H1 (cell line): ENCODE data around the gene ADCK1. TPM values are rescaled to one million over a fixed set of nuclear protein-coding genes. Genes with fewer than 3 reads are reported as not detected.

ENCODE experiments used
- CTCF ChIA-PET: fragments of 300-600 bp; sonication (Branson Sonifier 250); formaldehyde crosslinking; loops from one replicate; lab custom pipeline; 2021; ENCODE audit not compliant: partially characterized antibody; lab: Charles Lee
- POLR2A ChIA-PET: fragments of 300-600 bp; sonication (Branson Sonifier 250); formaldehyde crosslinking; loops from one replicate; lab custom pipeline; 2021; ENCODE audit warnings: inconsistent platforms; ENCODE audit not compliant: partially characterized antibody; lab: Charles Lee
- DNase-seq, 2 experiments: peaks; one replicate each; pipeline versions ENCODE4 v3.0.0 to v3.0.0-alpha.2; 2010 to 2022; ENCODE audit warnings: low spot score in 2 of 2, low read depth in 1 of 2, mixed read lengths in 1 of 2
- FAIRE-seq: peaks from 2 replicates; lab custom pipeline; 2011; peaks lifted over from hg19 to GRCh38; lab: Jason Lieb, UNC
- H2AFZ ChIP-seq: 2 replicates; pipeline ENCODE4 v1.8.1; 2012; ENCODE audit warnings: low read length, inconsistent platforms
- H2AK5ac ChIP-seq: 2 replicates; pipeline ENCODE4 v1.6.1; 2013; ENCODE audit warnings: low read depth, low read length
- H2BK120ac ChIP-seq: replicated peaks from 2 replicates; pipeline ENCODE3; 2013; ENCODE audit warnings: low read depth, low read length, inconsistent platforms
- H2BK12ac ChIP-seq: 2 replicates; pipeline ENCODE4 v1.6.1; 2013; ENCODE audit warnings: low read depth, low read length
- H2BK15ac ChIP-seq: 2 replicates; pipeline ENCODE4 v1.6.1; 2013; ENCODE audit warnings: low read length
- H2BK20ac ChIP-seq: 2 replicates; pipeline ENCODE4 v1.6.1; 2013; ENCODE audit warnings: low read length
- H2BK5ac ChIP-seq: 2 replicates; pipeline ENCODE4 v1.6.1; 2013; ENCODE audit warnings: low read depth, low read length
- H3K14ac ChIP-seq: 2 replicates; pipeline ENCODE4 v1.6.1; 2013; ENCODE audit warnings: inconsistent platforms; ENCODE audit not compliant: insufficient read length
- H3K18ac ChIP-seq: 2 replicates; pipeline ENCODE4 v1.6.1; 2013; ENCODE audit warnings: low read length; ENCODE audit errors: extremely low read depth
- H3K23ac ChIP-seq: 2 replicates; pipeline ENCODE4 v1.6.1; 2013; ENCODE audit warnings: inconsistent platforms; ENCODE audit not compliant: insufficient read length
- H3K23me2 ChIP-seq: 2 replicates; pipeline ENCODE4 v1.6.1; 2013; ENCODE audit warnings: low read depth, low read length
- H3K27ac ChIP-seq: 2 replicates; pipeline ENCODE4 v1.6.1; 2011; ENCODE audit warnings: low read depth, low read length, inconsistent platforms
- H3K27me3 ChIP-seq, 4 experiments: replicated peaks in 1 of 4; 1 replicate in 1 of 4; 2 replicates in 3 of 4; pipeline versions ENCODE4 v1.6.1 to v1.8.1; 2011 to 2013; ENCODE audit warnings: low read length in 3 of 4, mild to moderate bottlenecking in 3 of 4, inconsistent platforms in 2 of 4, mixed read lengths in 2 of 4, moderate library complexity in 1 of 4; ENCODE audit not compliant: control insufficient read depth in 3 of 4, insufficient read depth in 3 of 4; ENCODE audit errors: extremely low read depth in 1 of 4
- H3K36me3 ChIP-seq, 4 experiments: 2 replicates each; pipeline versions ENCODE4 v1.6.1 to v1.8.1; 2011 to 2013; ENCODE audit warnings: mild to moderate bottlenecking in 4 of 4, low read length in 3 of 4, moderate library complexity in 2 of 4, control low read depth in 1 of 4, inconsistent platforms in 1 of 4; ENCODE audit not compliant: insufficient read depth in 4 of 4, control insufficient read depth in 2 of 4
- H3K4ac ChIP-seq: replicated peaks from 2 replicates; pipeline ENCODE3; 2013; ENCODE audit warnings: low read length, low read depth, mixed read lengths, inconsistent platforms; ENCODE audit not compliant: insufficient read length
- H3K4me1 ChIP-seq, 4 experiments: replicated peaks in 1 of 4; 1 replicate in 1 of 4; 2 replicates in 3 of 4; pipeline versions ENCODE4 v1.6.1 to v1.8.1; 2011 to 2013; ENCODE audit warnings: low read length in 3 of 4, inconsistent platforms in 2 of 4, mixed read lengths in 1 of 4; ENCODE audit not compliant: insufficient read depth in 4 of 4, control insufficient read depth in 3 of 4
- H3K4me2 ChIP-seq, 2 experiments: 2 replicates each; pipeline versions ENCODE4 v1.6.1 to v1.8.1; 2011 to 2013; ENCODE audit warnings: low read depth in 2 of 2, low read length in 2 of 2, control low read depth in 1 of 2, inconsistent platforms in 1 of 2, mild to moderate bottlenecking in 1 of 2; ENCODE audit not compliant: insufficient read depth in 1 of 2
- H3K4me3 ChIP-seq, 4 experiments: fragments of 200-600, 300-600 bp in 1 of 4; sonication (generic), shearing (Covaris generic), sonication (Bioruptor Twin) in 1 of 4; 2 replicates each; pipeline versions ENCODE4 v1.5.1 to v1.8.1; 2011 to 2016; ENCODE audit warnings: low read length in 4 of 4, low read depth in 3 of 4, control low read depth in 2 of 4, inconsistent platforms in 2 of 4, mild to moderate bottlenecking in 2 of 4, mixed read lengths in 1 of 4, moderate library complexity in 1 of 4; ENCODE audit not compliant: insufficient read depth in 2 of 4; ENCODE audit errors: extremely low read depth in 1 of 4
- H3K56ac ChIP-seq: replicated peaks from 2 replicates; pipeline ENCODE3; 2013; ENCODE audit warnings: low read depth, mild to moderate bottlenecking, mixed read lengths, low read length, inconsistent platforms; ENCODE audit not compliant: insufficient read length
- H3K79me1 ChIP-seq: 2 replicates; pipeline ENCODE4 v1.6.1; 2013; ENCODE audit warnings: low read depth, low read length, control low read depth
- H3K79me2 ChIP-seq, 2 experiments: 2 replicates each; pipeline versions ENCODE4 v1.6.1 to v1.8.1; 2012 to 2013; ENCODE audit warnings: low read length in 2 of 2, mild to moderate bottlenecking in 2 of 2, inconsistent platforms in 1 of 2; ENCODE audit not compliant: insufficient read depth in 2 of 2, control insufficient read depth in 1 of 2
- H3K9ac ChIP-seq, 4 experiments: replicated peaks in 1 of 4; 1 replicate in 1 of 4; 2 replicates in 3 of 4; pipeline versions ENCODE4 v1.6.1 to v1.8.1; 2011 to 2013; ENCODE audit warnings: low read depth in 3 of 4, low read length in 3 of 4, control low read depth in 2 of 4, mild to moderate bottlenecking in 2 of 4, moderate library complexity in 2 of 4, inconsistent platforms in 1 of 4; ENCODE audit errors: extremely low read depth in 1 of 4
- H3K9me3 ChIP-seq, 2 experiments: 2 replicates each; pipeline versions ENCODE4 v1.6.1 to v1.8.1; 2012 to 2013; ENCODE audit warnings: mild to moderate bottlenecking in 2 of 2, moderate library complexity in 2 of 2, control low read depth in 1 of 2, inconsistent platforms in 1 of 2, low read depth in 1 of 2, low read length in 1 of 2, mixed read lengths in 1 of 2; ENCODE audit not compliant: insufficient read depth in 2 of 2
- H4K20me1 ChIP-seq, 2 experiments: replicated peaks in 1 of 2; 2 replicates each; pipeline versions ENCODE3 to v1.8.1; 2011 to 2013; ENCODE audit warnings: inconsistent platforms in 2 of 2, low read length in 2 of 2, mild to moderate bottlenecking in 1 of 2; ENCODE audit not compliant: insufficient read depth in 2 of 2, control insufficient read depth in 1 of 2
- H4K5ac ChIP-seq: 2 replicates; pipeline ENCODE4 v1.6.1; 2013; ENCODE audit warnings: low read length, low read depth, mixed read lengths, inconsistent platforms; ENCODE audit not compliant: insufficient read length
- H4K8ac ChIP-seq: 2 replicates; pipeline ENCODE4 v1.8.0; 2013; ENCODE audit warnings: mild to moderate bottlenecking, moderate library complexity, low read length, inconsistent platforms; ENCODE audit not compliant: insufficient read depth; ENCODE audit errors: extremely low read depth
- H4K91ac ChIP-seq: replicated peaks from 2 replicates; pipeline ENCODE3; 2013; ENCODE audit warnings: low read length, mixed read lengths, inconsistent platforms; ENCODE audit not compliant: insufficient read length
- BRCA1 ChIP-seq: IDR thresholded peaks from 2 replicates; pipeline ENCODE4 v1.6.1; 2012; ENCODE audit warnings: low read depth, low read length, improper control_type of control experiment
- CBX5 ChIP-seq: fragments of 300-800, 300-1000 bp; sonication (generic); IDR thresholded peaks from 2 replicates; pipeline ENCODE4 v1.7.1; 2016; ENCODE audit warnings: antibody characterized with exemption, low read length, low read depth
- EP300 ChIP-seq, 2 experiments: IDR thresholded peaks; 1 replicate in 1 of 2; 2 replicates in 1 of 2; pipeline ENCODE4 v1.6.1; 2011 to 2012; ENCODE audit warnings: low read depth in 2 of 2, low read length in 2 of 2, mild to moderate bottlenecking in 2 of 2, borderline replicate concordance in 1 of 2, inconsistent platforms in 1 of 2, moderate library complexity in 1 of 2
- EZH2 ChIP-seq: fragments of 200-600 bp; sonication (generic); IDR thresholded peaks from 2 replicates; pipeline ENCODE4 v1.7.1; 2012; ENCODE audit warnings: low read depth, mild to moderate bottlenecking, moderate library complexity, low read length, inconsistent platforms; ENCODE audit not compliant: severe bottlenecking
- JUND ChIP-seq: IDR thresholded peaks from 2 replicates; pipeline ENCODE4 v1.6.1; 2011; ENCODE audit warnings: mild to moderate bottlenecking, improper control_type of control experiment, low read length
- RAD21 ChIP-seq, 2 experiments: IDR thresholded peaks in 1 of 2; conservative IDR thresholded peaks in 1 of 2; 2 replicates each; pipeline ENCODE4 v1.6.1; 2011; ENCODE audit warnings: low read depth in 2 of 2, low read length in 2 of 2, improper control_type of control experiment in 1 of 2, inconsistent platforms in 1 of 2, mild to moderate bottlenecking in 1 of 2, moderate library complexity in 1 of 2
- RBBP5 ChIP-seq: IDR thresholded peaks from 2 replicates; pipeline ENCODE4 v1.7.1; 2012; ENCODE audit warnings: low read depth, mild to moderate bottlenecking, inconsistent platforms, low read length, moderate library complexity, borderline replicate concordance
- RNF2 ChIP-seq: fragments of 200-900, 300-1000 bp; sonication (generic); IDR thresholded peaks from 2 replicates; pipeline ENCODE4 v1.7.1; 2016; ENCODE audit warnings: borderline replicate concordance, low read depth, mild to moderate bottlenecking, antibody characterized with exemption, low read length; ENCODE audit not compliant: poor library complexity, severe bottlenecking; ENCODE audit errors: missing control alignments
- RXRA ChIP-seq: IDR thresholded peaks from 2 replicates; pipeline ENCODE4 v1.6.1; 2011; ENCODE audit warnings: low read depth, mild to moderate bottlenecking, low read length, moderate library complexity; ENCODE audit not compliant: insufficient read depth
- SIRT6 ChIP-seq: IDR thresholded peaks from one replicate; pipeline ENCODE4 v1.7.1; 2012; ENCODE audit warnings: low read length, inconsistent platforms
- SP1 ChIP-seq: IDR thresholded peaks from 2 replicates; pipeline ENCODE4 v1.6.1; 2011; ENCODE audit warnings: low read depth, low read length
- SP2 ChIP-seq: IDR thresholded peaks from 2 replicates; pipeline ENCODE4 v1.6.1; 2012; ENCODE audit warnings: mild to moderate bottlenecking, low read length, inconsistent platforms
- TEAD4 ChIP-seq: IDR thresholded peaks from 2 replicates; pipeline ENCODE4 v1.6.1; 2012; ENCODE audit warnings: low read depth, low read length, inconsistent platforms, mixed read lengths
- YY1 ChIP-seq: IDR thresholded peaks from 2 replicates; pipeline ENCODE4 v1.6.1; 2011; ENCODE audit warnings: low read depth, mild to moderate bottlenecking, low read length
- WGBS, 2 experiments: shearing (Covaris generic) in 1 of 2; methylation state at CpG; one replicate each; pipeline versions ENCODE4 v1.1.6 to v1.1.7; 2013 to 2015; ENCODE audit warnings: low lambda C conversion rate in 2 of 2, mixed read lengths in 2 of 2, inconsistent platforms in 1 of 2, low coverage in 1 of 2, missing lambda C conversion rate in 1 of 2; ENCODE audit not compliant: insufficient replicate concordance in 2 of 2, insufficient coverage in 1 of 2, insufficient read length in 1 of 2; ENCODE audit errors: extremely low coverage in 1 of 2, missing lambda C conversion rate in 1 of 2; 5-methylcytosine and 5-hydroxymethylcytosine counted together
- polyA plus RNA-seq, 7 experiments: library from polyadenylated mRNA; depleted of rRNA in 3 of 7; stranded (reverse) in 5 of 7; unstranded in 2 of 7; fragments of >200 nt in 5 of 7; fragments of 200-250 nt in 2 of 7; gene quantifications; 1 replicate in 5 of 7; 2 replicates in 1 of 7; 4 replicates in 1 of 7; pipeline versions ENCODE4 v1.2.1 to v1.2.3, GENCODE V29; 2011 to 2013; ENCODE audit warnings: missing spikeins in 2 of 7, mixed read lengths in 2 of 7
- total RNA-seq: library from RNA; stranded (reverse); fragmentation: NEBNext Ultra II Directional; extraction: Animal tissue kit (Norgen Biotek cat#: 25700); gene quantifications from 2 replicates; pipeline ENCODE4 v1.2.1, GENCODE V29; 2021

The ADCK1 gene
- total and polyA plus RNA-seq, 2 of the 8 experiments (the other 6 are each of a cell fraction or from before 2014, with no cell fraction given), result 11.0 to 16.8 TPM

DNA sequence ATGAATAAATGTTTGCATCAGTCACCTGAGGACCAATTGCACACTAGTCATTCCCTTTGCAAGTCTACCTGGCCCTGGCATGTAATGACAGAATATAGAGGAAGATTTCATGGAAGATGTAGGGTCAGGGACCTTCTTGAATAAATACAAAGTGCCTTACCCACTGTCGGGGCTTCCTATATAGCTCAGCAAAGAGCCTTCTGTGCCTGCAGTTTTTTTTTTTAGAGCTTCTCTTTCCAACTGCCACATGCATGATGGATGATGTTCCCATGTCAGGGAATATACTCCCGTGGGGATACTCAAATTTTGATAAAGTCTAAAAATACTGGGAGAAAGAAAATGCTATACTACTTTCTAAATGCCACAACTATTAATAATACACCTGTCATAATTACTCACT is 176.7 kb downstream of the ADCK1 start:
- Histone ChIP-seq H2AFZ (no peak overlapping the region), H3K56ac (no peak overlapping the region), H2AK5ac (no peak overlapping the region), H3K27ac (no peak overlapping the region), H2BK12ac (no peak overlapping the region), H4K8ac (no peak overlapping the region), H3K4ac (no peak overlapping the region), H2BK20ac (no peak overlapping the region), H2BK120ac (no peak overlapping the region), H2BK15ac (no peak overlapping the region), H3K27me3 (no peaks in the 10 kb centered on the region; a peak in 1 of 7 replicates), H3K9me3 (no peaks in the 10 kb centered on the region), H3K18ac (no peak overlapping the region), H4K20me1 (no peaks in the 10 kb centered on the region), H3K4me1 (peaks cover 4 to 12% (median 9%) of the 10 kb centered on the region in 4 experiments; a peak in 6 of 7 replicates), H3K23me2 (peaks cover 8% of the 10 kb centered on the region), H3K4me3 (no peak overlapping the region), H3K79me1 (no peaks in the 10 kb centered on the region), H4K91ac (no peak overlapping the region), H3K79me2 (no peaks in the 10 kb centered on the region), H3K36me3 (no peaks in the 10 kb centered on the region), H3K9ac (no peak overlapping the region), H2BK5ac (no peak overlapping the region), H3K23ac (no peak overlapping the region), H3K14ac (no peak overlapping the region), H3K4me2 (no peak overlapping the region), H4K5ac (no peak overlapping the region)
- WGBS, 2 experiments, result 76% methylated on average over 2 of the region's 2 CpGs; no CpG with 5 or more reads in 1 of the 2 experiments
- ChIA-PET CTCF (interaction anchor here (1.2 kb wide), 1 partner anchor 8 kb away, joined by 3 read pairs; no protein-coding TSS in a partner anchor), POLR2A (no interaction called here)
- FAIRE-seq (no peak), DNase-seq (no peak)
- TF ChIP-seq EP300 (IDR thresholded peaks at IDR 0.05; ENCODE audit: borderline replicate concordance in 1 of 2, low read depth in 2 of 2, low read length in 2 of 2) (no peak), CBX5 (no peak), YY1 (no peak), JUND (no peak), RAD21 (IDR thresholded peaks at IDR 0.05 in 1 of 2, conservative IDR thresholded peaks at IDR 0.05 in 1 of 2; ENCODE audit: low read depth in 2 of 2, low read length in 2 of 2) (no peak), RBBP5 (no peak), RNF2 (no peak), SIRT6 (no peak), SP2 (no peak), TEAD4 (no peak), EZH2 (no peak), SP1 (no peak), BRCA1 (no peak), RXRA (no peak)
